Measurements from ENCODE around the gene ITGB5.
"Not testable (repeated sequence)": the region's sequence is repeated elsewhere in the genome, so short reads cannot be mapped to it uniquely, and the experiment has no call there.

ITGB5 gene

DNA sequence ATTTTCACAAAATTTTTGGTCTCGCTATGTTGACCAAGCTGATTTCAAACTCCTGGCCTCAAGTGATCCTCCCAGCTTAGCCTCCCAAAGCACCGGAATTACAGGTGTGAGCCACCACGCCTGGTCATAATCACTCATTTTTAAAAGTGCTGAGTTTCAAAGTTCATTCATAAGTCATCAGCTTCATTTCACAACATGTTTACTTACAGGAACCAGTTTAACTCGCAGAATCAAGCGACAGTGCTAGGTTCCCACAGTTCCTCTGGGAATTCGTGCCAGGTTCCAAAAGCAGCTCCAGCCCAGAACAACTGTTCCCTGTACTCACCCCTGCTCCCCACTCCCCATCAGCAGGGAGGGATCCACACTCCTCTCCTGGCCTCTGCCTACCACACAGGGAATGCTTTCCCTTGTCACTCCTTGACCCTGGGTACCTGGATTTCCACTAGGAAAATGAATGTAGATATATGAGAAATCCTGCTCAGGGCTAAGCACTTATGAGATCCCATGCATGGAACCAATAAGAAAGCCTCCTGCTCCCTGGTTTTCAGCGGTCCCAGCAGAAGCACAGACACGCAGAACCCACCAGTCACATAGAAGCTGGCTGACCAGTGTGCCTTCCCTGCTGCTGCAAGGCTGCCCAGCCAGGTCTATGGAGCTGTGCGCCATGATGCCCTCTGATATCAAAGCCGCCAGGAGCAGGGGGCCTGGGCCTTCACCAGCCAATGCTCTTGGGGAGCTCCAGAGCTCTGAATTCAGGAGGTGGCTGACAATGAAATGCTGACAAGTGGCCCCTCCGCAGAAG, 72.3 kb downstream of the ITGB5 start:
- no peak for DNase-seq (ENCODE audit: low read depth, low spot score)

DNA sequence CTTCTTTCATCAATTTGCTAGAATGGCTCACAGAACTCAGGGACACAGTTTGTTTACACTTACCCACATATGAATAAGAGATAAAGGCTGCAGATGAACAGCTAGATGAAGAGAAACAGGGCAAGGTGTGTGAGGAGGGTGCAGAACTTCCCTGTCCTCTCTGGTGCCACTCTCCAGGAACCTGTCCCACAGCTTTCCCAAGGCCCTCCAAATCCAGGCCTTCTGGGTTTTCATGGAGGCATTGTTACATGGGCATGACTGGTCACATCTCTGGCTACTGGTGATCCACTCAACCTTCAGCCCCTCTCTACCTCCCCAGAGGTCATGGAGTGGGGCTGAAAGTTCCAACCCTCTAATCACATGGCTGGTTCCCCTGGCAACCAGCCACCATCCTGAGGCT, 73.6 kb downstream of the ITGB5 start:
- DNase-seq (ENCODE audit: low read depth, low spot score) = no peak

DNA sequence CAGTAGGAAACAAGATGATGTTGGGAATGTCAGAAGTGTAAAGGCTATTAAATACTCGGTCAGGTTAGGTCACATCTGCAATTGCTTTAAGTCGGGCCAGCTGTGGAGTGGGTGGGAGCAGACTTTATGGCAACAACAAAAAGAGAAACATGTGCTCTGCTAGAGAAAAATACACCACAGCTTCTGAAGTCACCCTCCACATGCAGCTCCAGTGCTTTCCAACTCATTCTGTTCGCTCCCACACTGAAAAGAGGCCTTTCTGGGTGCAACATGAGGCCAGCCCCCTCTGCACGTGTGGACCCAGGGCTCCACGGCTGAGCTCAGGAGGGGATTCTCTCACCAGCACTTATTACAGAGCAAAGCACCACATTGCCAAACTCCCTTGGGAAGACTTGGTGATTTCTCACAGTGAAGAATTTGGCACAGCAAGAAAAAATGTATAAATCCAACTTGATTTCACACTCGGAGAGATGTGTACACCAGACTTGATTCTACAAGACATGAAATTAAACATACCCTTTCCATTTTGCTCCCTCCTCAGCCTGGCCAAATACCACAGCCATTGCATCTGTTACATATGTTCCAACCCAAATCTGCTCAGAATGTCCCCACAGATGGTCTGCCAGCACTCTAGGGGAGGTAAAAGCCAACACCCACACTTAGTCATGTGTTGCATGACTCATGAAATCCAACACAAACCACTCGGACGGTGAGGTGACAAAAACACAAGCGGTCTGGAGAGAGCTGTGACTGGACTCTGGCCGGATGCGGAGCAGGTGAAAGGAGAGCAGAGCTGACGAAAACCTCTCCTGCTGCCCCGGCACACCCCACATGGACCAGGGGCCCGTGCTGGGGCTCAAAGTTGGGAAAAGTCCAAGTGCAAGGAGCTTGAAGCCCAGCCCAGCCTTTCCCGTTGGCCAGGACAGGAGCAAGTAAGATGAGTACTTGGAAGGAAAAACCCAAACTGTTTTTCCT, 74.6 kb downstream of the ITGB5 start:
- no peak for DNase-seq (ENCODE audit: low read depth, low spot score)

DNA sequence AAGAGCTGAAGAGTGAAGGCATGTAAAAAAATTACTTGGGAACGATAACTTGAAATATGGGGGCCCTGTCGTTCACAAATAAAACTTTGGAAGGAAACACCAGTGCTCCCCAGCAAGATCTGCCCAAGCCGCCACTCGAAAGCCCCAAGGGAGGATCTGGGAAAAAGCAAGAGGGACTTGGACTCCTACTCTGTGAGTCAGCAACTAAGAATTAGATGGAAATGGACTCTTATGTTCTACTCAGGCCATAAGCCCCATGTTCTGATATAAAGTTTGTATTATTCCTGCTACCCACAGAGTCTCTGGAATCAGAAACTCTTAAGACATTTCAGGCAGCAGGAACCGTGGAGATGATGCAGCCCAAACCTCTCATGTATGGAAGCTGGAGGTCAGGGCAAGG, 75.7 kb downstream of the ITGB5 start:
- DNase-seq (ENCODE audit: low read depth, low spot score) = no peak

DNA sequence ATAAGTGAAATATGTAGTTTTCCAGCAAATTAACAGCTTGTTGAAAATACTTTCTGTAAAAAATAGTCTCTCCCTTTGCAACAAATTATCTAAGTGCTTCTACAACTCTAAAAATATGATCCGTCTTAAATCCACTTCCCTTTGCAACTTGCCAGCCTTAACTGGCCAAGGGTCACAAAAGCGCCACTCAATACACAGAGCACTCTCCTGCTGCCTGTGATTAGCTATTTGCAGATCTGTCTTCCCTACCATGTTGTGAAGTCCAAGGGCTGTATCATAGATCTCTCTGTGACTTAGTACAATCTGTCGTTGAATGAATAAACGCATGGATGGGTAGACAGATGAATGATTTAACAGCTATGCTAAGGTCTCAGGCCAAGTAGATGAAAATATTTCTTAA, 76.2 kb downstream of the ITGB5 start:
- no peak for DNase-seq (ENCODE audit: low read depth, low spot score)

DNA sequence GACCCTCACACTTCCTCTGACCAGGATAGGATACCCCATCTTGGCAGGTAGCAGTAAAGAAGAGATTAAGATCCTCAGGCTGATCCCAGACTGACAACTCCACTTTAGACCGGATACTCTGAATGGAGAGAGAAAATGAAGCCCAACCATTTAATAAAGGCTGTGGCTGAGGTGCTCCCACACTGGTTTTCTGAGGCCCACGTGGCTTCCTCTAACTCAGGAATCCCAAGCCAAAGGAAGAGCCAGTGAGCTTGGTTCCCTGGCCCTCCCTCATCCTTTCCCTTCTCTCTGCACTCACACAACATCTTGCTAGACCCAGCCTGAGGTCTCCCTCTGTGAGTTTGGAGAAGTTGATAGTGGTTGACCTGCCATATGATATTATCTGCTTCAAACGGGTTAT, 78.1 kb downstream of the ITGB5 start:
- DNase-seq (ENCODE audit: low read depth, low spot score) = no peak

DNA sequence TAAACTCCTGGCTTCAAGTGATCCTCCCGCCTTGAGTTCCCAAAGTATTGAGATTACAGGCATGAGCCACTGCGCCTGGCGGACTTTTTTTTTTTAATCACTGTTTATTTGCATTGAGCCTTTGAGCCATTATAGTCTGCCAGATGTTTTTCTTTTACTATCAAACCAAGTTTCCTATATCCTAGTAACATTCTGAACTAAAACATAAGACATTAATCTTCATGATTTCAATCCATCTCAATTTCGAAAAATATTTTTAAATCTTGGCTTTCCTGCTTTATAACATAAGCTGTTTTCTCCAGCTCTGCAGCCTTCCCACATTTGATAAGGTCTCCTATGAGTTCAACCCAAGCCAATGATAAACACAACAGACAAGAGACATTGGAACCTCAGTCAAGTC, 81.5 kb downstream of the ITGB5 start:
- DNase-seq (ENCODE audit: low read depth, low spot score) = no peak

DNA sequence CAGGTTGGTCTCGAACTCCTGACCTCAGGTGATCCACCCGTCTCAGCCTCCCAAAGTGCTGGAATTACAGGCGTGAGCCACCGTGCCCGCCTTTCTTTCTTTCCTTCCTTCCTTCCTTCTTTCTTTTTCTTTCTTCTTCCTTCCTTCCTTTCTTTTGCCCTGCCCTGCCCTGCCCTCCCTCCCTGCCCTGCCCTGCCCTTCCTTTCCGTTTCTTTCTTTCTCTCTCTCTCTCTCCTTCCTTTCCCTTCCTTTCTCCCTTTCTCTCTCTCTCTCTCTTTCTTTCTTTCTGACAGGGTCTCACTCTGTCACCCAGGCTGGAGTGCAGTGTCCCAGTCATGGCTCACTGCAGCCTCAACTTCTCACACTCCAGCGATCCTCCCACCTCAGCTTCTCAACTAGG, 82.3 kb downstream of the ITGB5 start:
- no peak for DNase-seq (ENCODE audit: low read depth, low spot score)

DNA sequence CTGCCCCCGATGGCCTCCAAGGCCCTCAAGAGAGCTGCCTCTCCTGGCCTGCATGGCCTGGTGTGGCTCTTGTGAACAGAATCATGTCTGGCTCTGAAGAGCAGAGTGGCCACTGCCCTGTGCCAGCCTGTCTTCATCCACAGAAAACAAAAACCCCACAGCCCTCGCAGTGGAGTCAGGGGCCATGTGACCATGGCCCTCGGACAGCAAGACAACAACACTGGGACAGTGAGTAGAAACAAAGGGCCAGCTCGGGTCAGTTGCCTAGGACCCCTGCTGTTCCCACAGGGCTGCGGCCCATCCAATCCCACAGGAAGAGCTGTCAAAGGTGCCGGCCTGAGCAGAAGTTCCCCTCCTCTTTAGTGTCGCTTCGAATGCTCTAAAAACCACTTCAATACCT, 84.5 kb downstream of the ITGB5 start:
- DNase-seq (ENCODE audit: low read depth, low spot score) = no peak

DNA sequence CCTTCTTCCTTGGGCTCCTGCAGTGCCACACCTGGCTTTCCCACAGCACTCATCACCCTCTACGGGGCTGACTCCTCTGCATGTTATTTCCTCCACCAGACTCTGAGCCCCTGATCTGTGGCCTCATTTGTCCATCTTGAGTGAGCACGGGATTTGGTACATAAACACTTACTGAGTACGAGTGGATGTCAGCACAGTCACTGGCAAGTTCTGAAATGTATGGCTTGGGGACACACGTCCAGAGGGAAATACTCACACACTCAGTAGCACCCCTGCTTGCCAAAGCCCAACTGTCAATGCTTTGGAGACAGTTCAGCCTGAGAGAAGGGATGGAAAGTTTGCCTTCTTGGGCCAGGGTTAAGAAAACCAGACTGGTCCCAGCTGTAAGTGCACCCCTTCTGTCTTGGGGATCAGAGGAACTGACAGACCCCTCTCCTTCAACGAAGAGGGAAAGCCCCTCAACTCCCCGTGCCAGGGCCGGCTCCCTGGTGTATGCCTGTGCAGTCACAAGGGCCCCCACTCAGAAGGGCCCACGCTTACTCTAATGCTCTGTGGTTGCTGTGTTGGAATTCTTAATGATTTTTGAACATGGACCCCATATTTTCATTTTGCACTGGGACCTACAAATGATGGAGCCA, 85.0 kb downstream of the ITGB5 start:
- no peak for DNase-seq (ENCODE audit: low read depth, low spot score)

DNA sequence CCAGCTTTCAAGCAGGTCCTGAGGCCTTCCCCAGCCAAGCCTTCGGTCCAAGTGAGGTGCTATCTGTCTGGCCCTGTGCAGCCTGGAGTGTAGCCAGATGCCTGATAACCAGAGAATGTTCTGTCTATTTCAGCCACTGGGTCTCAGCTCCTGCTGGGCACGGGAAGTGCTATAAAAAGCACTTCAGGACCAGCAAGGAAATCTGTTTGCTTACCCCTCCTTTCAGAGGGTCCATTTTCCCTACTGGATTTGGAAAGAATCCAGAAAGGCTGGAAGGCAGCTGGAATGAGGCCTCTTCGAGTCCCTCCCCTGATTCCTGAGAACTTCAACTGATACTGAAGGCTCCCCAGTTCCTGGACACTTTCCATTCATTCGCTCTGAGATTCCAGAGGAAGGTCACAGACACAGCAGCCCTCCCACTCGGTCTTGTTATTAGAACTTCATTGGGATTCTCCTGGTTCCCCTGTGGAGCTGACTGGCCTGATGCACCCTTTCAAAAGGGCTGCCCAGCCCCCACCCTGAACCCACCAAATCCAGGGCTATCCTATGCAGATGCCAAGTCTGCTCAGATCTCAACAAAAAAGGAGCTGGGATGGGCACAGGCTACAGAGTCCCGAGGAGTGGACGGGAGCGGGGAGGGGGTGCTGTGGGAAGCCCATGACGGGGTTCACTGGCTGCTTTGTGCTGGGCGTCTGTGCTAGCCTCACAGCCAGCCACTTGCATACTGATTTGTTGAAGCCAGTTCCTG, 86.5 kb downstream of the ITGB5 start:
- no peak for DNase-seq (ENCODE audit: low read depth, low spot score)

DNA sequence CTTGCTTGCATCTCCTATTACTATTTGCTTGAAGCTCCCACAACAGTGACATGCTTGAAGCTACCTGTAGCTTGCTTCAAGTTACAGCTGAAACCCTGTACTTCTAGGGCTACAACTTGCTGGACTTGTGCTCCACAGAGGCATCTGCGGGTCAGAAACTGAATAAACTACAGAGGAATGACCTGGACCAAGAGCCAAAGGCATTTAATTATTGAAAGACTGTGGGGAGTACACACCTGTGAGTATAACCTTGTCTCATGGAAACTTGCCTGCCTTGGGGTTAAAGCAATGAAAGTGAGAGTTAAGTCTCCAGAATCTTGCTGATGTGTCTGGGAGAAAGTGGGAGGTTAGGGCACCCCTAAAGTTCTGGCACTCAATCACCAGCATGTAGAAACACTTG, 87.1 kb downstream of the ITGB5 start:
- no peak for DNase-seq (ENCODE audit: low read depth, low spot score)

DNA sequence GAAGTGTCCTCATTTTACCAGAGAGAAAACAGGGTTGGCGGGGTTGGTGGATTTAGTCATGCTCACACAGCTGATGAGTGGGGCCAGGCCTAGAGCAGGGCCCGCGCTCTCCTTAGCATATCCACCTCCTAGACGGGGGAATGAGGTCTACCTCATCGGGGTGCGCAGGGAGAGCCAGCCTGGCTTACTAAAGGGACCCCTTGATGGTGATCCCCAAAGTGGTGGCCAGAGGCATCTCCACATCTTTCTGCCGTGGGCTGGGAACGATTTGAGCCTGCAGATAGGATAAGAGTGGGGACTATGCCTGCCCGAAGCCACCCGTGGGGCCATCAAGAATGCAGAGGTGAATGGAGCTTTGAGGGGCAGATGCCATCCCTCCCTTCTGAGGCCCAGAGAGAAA, 87.5 kb downstream of the ITGB5 start:
- no peak for DNase-seq (ENCODE audit: low read depth, low spot score)

DNA sequence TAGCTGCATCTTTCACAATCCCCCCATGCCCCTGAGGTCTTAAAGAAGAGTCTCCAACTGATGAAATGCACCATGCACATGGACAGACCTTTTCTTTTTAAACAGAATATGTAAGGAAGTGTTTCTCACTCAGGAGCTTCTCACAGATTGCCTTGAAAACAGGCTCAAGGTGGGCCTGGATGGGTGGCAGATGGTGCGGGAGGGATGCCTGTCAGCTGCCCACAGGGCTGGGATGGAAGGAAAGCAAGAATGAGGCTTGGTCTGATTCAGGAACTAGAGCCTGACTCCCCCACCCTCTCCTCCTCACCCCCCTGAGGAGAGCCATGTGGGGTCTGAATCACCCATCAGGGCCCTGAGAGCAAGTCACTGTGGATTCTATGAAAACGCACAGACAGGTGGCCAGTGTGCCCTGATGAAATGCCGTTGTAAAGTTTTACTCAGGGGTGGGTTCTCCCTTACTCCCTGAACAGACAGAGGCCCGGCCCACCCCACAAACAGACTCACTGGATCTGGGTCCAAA, 89.7 kb downstream of the ITGB5 start:
- no peak for DNase-seq (ENCODE audit: low read depth, low spot score)

DNA sequence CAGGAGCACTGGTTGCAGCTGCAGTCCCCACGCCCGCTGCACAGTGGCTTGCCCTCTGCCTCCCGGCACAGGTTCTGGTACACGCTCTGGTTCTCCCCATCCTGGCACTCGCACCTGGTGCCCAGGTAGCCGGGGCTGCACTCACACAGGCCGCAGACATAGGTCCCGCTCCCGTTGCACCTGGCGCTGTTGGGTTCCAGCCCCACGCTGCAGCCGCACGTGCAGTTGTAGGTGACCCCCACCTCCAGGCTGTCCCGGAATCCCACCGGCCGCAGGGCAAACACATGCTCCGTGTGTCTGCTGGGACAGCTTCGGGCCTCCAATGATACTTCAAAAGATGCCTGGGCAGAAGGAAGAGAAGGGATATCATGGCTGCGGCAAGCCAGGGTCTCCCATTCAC, 90.7 kb downstream of the ITGB5 start:
- no peak for DNase-seq (ENCODE audit: low read depth, low spot score)

DNA sequence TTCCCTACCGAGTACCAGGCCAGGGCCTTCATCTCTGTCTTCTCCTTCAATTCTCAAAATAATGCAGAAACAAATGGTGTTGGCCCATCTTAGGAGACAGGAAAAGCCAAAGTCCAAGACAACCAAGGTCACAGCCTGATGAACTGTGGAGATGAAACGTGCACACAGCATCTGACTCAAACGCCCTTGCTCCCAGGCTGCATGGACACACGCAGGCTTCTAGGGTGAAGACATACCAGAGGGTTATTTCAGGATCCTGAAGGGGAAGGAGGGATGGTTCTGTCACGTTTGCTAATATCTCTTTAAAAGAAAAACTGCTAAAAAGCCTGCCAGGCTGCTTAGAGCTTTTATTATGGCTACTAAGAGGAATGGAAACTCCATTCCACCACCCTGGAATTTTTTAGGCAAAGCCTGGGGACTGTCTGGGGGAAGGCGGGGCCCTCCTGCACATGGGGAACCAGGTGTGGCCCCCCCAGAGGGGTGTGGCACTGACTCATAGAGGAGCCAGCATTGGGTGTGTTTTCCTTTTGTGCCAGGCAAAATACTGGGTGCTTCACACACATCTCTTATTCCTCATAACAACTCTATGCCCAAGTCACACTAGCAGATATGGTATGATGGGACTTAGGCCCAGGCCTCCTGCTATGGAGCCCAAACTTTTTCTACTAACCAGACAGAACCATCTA, 94.0 kb downstream of the ITGB5 start:
- no peak for DNase-seq (ENCODE audit: low read depth, low spot score)

DNA sequence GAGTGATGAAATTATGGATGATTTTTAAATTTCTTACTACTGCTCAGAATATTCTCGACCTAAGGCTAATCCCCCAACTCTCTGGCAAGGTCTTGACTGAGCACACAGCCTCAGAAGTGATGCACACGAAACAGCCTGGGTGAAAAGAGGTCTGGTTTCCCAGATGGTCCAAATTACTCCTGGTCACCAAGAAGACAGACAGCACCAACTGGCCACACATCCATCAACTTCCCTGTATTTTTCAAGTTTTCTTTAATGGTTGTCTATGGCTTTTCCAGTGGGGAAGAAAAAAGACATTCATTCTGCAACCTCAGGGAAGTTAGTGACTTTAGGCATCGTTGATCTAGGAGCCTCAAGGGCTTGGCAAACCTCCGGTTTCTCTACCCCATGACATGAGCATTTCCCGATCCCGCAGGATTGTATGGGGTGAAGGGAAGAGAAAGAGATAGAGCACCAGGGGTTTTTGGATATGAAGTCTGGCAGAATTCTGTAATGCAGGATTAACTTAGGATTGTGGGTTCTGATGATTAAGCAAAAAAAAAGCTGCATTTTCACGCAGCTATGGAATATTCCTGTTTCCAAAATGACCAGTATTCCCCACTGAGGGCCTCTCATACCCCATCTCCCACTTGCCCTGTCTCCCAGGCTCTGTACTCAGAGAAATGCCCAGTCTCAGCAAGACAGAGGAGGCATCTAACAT, 94.7 kb downstream of the ITGB5 start:
- no peak for DNase-seq (ENCODE audit: low read depth, low spot score)

DNA sequence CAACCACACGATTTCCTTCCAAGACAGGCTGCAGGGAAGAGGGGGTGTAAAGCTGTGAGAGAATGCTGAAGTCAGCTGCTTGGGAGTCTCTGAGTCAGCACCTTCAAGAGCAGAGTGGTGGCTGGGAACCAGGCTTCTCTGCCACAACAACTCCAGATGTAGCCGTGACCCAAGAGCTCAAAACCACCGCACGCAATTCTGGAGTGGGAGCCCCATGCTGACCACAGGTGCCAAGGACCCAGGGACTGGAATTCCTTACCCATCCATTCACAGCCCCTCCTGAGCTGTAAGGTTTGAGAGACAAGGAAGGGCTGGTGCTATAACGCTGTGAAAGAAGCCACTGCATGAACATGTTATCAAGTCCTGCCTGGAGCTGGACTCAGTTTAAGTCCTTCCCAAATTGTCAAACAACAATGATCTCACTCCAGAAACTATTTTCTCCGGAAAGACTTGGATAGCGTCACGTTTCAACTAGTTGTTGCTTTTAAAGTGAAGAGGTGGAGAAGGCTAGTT, 95.5 kb downstream of the ITGB5 start:
- no peak for DNase-seq (ENCODE audit: low read depth, low spot score)

DNA sequence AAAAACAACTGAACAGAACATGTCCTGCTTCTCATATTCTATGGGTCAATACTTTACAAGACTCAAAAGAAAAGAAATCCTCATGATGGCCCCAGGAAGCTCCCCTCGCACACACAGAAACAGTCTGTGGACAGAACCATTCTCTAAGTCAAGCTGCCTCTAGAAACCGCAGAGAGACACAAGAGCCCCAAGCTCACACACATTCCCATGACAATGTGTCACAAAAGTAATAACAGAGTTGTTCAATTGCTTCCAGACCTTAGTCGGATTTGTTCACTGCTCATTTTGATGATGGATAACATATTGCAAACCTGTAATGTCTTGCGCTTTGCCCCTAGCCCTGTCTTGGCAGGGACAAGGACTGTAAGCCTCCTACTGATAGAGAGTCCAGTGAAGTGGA, 96.0 kb downstream of the ITGB5 start:
- no peak for DNase-seq (ENCODE audit: low read depth, low spot score)

DNA sequence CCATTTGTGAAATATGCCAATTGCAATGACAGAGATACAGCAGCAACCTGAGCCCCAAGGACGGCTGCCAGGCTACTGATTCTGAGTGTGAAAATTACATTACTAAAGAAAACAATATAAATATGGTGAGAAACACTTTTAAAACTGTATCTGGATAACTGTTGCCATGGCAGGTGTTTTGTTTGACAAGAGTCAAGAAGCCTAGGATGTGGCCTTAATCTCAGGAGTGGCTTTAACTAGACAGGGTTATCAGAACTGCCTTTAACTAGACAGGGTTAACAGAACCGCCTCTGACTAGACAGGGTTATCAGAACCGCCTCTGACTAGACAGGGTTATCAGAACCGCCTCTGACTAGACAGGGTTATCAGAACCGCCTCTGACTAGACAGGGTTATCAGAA, 98.1 kb downstream of the ITGB5 start:
- not testable (repeated sequence) for DNase-seq (ENCODE audit: low read depth, low spot score)
